HepG2 (cell line): ENCODE data around the gene EIF4E1B. TPM values are rescaled to one million over a fixed set of nuclear protein-coding genes. Genes with fewer than 3 reads are reported as not detected.

Experiments
- BORCS8-MEF2B ChIP-seq: sonication (generic); formaldehyde crosslinking; IDR thresholded peaks from 2 replicates; pipeline ENCODE4 v1.8.0; 2022; ENCODE audit warnings: mild to moderate bottlenecking, missing genetic modification reagents
- DR1 ChIP-seq: sonication (generic); formaldehyde crosslinking; IDR thresholded peaks from 2 replicates; pipeline ENCODE4 v1.8.0; 2021; ENCODE audit warnings: mild to moderate bottlenecking, missing genetic modification reagents, inconsistent platforms
- EEA1 ChIP-seq: sonication (generic); formaldehyde crosslinking; IDR thresholded peaks from 2 replicates; pipeline ENCODE4 v1.5.1; 2020; ENCODE audit warnings: mild to moderate bottlenecking, missing genetic modification reagents, borderline replicate concordance
- FOSL1 ChIP-seq: sonication (generic); formaldehyde crosslinking; IDR thresholded peaks from 2 replicates; pipeline ENCODE4 v1.9.0; 2021; ENCODE audit warnings: missing genetic modification reagents, borderline replicate concordance
- GABPB1 ChIP-seq: IDR thresholded peaks from 2 replicates; pipeline ENCODE4 v1.6.1; 2016; ENCODE audit warnings: mild to moderate bottlenecking, missing genetic modification reagents, moderate library complexity, missing compliant biosample characterization
- KLF9 ChIP-seq: IDR thresholded peaks from 2 replicates; pipeline ENCODE4 v1.6.1; 2016; ENCODE audit warnings: low read depth
- MAFF ChIP-seq: IDR thresholded peaks from 2 replicates; pipeline ENCODE4 v1.6.1; 2011; ENCODE audit warnings: low read depth, low read length, improper control_type of control experiment
- NBN ChIP-seq: fragments of 450-650 bp; conservative IDR thresholded peaks from 2 replicates; pipeline ENCODE4 v1.6.1; 2017
- NR2F2 ChIP-seq: IDR thresholded peaks from 2 replicates; pipeline ENCODE4 v1.6.1; 2012; ENCODE audit warnings: low read depth, inconsistent platforms, borderline replicate concordance
- NR2F6 ChIP-seq, 2 experiments: IDR thresholded peaks; 2 replicates each; pipeline ENCODE4 v1.6.1; 2016; ENCODE audit warnings: antibody characterized with exemption in 1 of 2, mild to moderate bottlenecking in 1 of 2
- PHF21A ChIP-seq: sonication (generic); formaldehyde crosslinking; IDR thresholded peaks from 2 replicates; pipeline ENCODE4 v1.5.0; 2020; ENCODE audit warnings: mild to moderate bottlenecking, missing genetic modification reagents
- SAFB2 ChIP-seq: sonication (generic); formaldehyde crosslinking; IDR thresholded peaks from 2 replicates; pipeline ENCODE4 v1.5.1; 2020; ENCODE audit warnings: missing genetic modification reagents, low read depth, mild to moderate bottlenecking, borderline replicate concordance
- ZFP41 ChIP-seq: sonication (generic); formaldehyde crosslinking; IDR thresholded peaks from 2 replicates; pipeline ENCODE4 v1.4.0; 2020; ENCODE audit warnings: mild to moderate bottlenecking, missing genetic modification reagents, borderline replicate concordance
- ZNF18 ChIP-seq: sonication (generic); formaldehyde crosslinking; IDR thresholded peaks from 2 replicates; pipeline ENCODE4 v1.8.0; 2022; ENCODE audit warnings: mild to moderate bottlenecking, missing genetic modification reagents; ENCODE audit not compliant: insufficient replicate concordance
- ZNF333 ChIP-seq: sonication (generic); formaldehyde crosslinking; IDR thresholded peaks from 2 replicates; pipeline ENCODE4 v1.4.0; 2020; ENCODE audit warnings: mild to moderate bottlenecking, missing genetic modification reagents, borderline replicate concordance
- ZNF33B ChIP-seq: sonication (generic); formaldehyde crosslinking; IDR thresholded peaks from 2 replicates; pipeline ENCODE4 v1.5.1; 2020; ENCODE audit warnings: mild to moderate bottlenecking, missing genetic modification reagents
- ZNF367 ChIP-seq: sonication (generic); formaldehyde crosslinking; IDR thresholded peaks from 2 replicates; pipeline ENCODE4 v1.4.0; 2020; ENCODE audit warnings: missing genetic modification reagents, borderline replicate concordance
- ZNF460 ChIP-seq: sonication (generic); formaldehyde crosslinking; IDR thresholded peaks from 2 replicates; pipeline ENCODE4 v1.5.1; 2020; ENCODE audit warnings: missing genetic modification reagents, mild to moderate bottlenecking, borderline replicate concordance
- polyA plus RNA-seq, 8 experiments: library from polyadenylated mRNA; depleted of rRNA in 3 of 8; stranded (reverse) in 7 of 8; unstranded in 1 of 8; fragments of >200 nt; fragmentation: Illumina TruSeq in 4 of 8; extraction: Trizol in 4 of 8; gene quantifications; 2 replicates each; pipeline versions ENCODE4 v1.2.1 to v1.2.3, GENCODE V29; 2011 to 2016; ENCODE audit warnings: low read depth in 4 of 8, missing spikeins in 1 of 8, mixed read lengths in 1 of 8; ENCODE audit not compliant: insufficient read depth in 1 of 8
- total RNA-seq, 5 experiments: library from RNA; depleted of rRNA; stranded (reverse); fragments of >200 nt; fragmentation: Illumina TruSeq; extraction: Trizol; gene quantifications; 2 replicates each; pipeline ENCODE4 v1.2.3, GENCODE V29; 2016; ENCODE audit warnings: low read depth in 1 of 5
- TF ChIP-seq, protein P1 (sequence below): sonication (generic); formaldehyde crosslinking; IDR thresholded peaks from 2 replicates; pipeline ENCODE4 v1.5.0; 2020; ENCODE audit warnings: mild to moderate bottlenecking, missing genetic modification reagents
- TF ChIP-seq, protein P2 (sequence below): IDR thresholded peaks from 2 replicates; pipeline ENCODE4 v1.6.1; 2016; ENCODE audit warnings: missing biosample characterization, missing genetic modification reagents, low read depth
- TF ChIP-seq, protein P3 (sequence below): IDR thresholded peaks from 2 replicates; pipeline ENCODE4 v1.6.1; 2016; ENCODE audit warnings: mild to moderate bottlenecking, missing biosample characterization, missing genetic modification reagents
- TF ChIP-seq, protein P4 (sequence below): sonication (generic); formaldehyde crosslinking; IDR thresholded peaks from 2 replicates; pipeline ENCODE4 v1.4.0; 2020; ENCODE audit warnings: mild to moderate bottlenecking, missing genetic modification reagents
- TF ChIP-seq, protein P5 (sequence below): sonication (generic); formaldehyde crosslinking; IDR thresholded peaks from 2 replicates; pipeline ENCODE4 v1.4.0; 2020; ENCODE audit warnings: mild to moderate bottlenecking, missing genetic modification reagents

The EIF4E1B gene
- total and polyA plus RNA-seq, 2 of the 13 experiments (the other 11 are each of a cell fraction or from before 2014, with no cell fraction given): not detected

DNA sequence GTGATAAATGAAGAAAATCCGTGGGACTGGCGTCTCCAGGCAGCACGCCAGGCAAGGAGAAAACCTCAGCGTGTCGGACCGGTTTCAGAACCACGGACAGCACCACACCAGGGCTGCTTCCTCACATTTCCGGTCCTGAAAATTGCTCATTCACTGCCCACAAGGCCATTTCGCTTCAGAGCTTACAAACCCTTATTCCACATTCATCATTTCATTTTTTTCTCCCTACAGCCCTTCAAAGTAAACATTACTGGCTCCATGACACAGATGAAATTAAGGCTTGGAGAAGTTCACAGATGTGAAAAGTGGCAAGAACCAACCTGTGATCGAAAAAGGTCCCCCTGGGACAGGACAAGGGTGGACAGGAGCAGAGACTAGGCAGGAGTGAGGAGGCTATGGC is 19.0 kb upstream of the EIF4E1B start (continued):
- TF ChIP-seq, protein P1, sequence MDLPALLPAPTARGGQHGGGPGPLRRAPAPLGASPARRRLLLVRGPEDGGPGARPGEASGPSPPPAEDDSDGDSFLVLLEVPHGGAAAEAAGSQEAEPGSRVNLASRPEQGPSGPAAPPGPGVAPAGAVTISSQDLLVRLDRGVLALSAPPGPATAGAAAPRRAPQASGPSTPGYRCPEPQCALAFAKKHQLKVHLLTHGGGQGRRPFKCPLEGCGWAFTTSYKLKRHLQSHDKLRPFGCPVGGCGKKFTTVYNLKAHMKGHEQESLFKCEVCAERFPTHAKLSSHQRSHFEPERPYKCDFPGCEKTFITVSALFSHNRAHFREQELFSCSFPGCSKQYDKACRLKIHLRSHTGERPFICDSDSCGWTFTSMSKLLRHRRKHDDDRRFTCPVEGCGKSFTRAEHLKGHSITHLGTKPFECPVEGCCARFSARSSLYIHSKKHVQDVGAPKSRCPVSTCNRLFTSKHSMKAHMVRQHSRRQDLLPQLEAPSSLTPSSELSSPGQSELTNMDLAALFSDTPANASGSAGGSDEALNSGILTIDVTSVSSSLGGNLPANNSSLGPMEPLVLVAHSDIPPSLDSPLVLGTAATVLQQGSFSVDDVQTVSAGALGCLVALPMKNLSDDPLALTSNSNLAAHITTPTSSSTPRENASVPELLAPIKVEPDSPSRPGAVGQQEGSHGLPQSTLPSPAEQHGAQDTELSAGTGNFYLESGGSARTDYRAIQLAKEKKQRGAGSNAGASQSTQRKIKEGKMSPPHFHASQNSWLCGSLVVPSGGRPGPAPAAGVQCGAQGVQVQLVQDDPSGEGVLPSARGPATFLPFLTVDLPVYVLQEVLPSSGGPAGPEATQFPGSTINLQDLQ (CRISPR knock-in tag): no peak
- no peak for TF ChIP-seq ZFP41 (CRISPR knock-in tag)
- TF ChIP-seq NR2F6 (IDR thresholded peaks at IDR 0.05): no peak
- peak; percentile 31; the same call in 1 of the 2 replicates for TF ChIP-seq NR2F6 (CRISPR knock-in tag; IDR thresholded peaks at IDR 0.05)
- peak; percentile 87 for TF ChIP-seq BORCS8-MEF2B
- no peak for TF ChIP-seq PHF21A
- TF ChIP-seq FOSL1: no peak
- TF ChIP-seq ZNF460 (CRISPR knock-in tag): no peak
- TF ChIP-seq ZNF18 (CRISPR knock-in tag): peak; percentile 36
- TF ChIP-seq, protein P2, sequence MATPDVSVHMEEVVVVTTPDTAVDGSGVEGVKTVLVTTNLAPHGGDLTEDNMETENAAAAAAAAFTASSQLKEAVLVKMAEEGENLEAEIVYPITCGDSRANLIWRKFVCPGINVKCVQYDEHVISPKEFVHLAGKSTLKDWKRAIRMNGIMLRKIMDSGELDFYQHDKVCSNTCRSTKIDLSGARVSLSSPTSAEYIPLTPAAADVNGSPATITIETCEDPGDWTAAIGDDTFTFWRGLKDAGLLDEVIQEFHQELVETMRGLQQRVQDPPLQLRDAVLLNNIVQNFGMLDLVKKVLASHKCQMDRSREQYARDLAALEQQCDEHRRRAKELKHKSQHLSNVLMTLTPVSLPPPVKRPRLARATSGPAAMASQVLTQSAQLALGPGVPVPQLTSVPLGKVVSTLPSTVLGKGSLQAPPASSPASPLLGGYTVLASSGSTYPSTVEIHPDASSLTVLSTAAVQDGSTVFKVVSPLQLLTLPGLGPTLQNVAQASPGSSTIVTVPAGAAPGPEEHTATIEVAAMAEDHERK (CRISPR knock-in tag): no peak
- no peak for TF ChIP-seq ZNF33B (CRISPR knock-in tag)
- peak; percentile 77 for TF ChIP-seq GABPB1
- no peak for TF ChIP-seq EEA1 (CRISPR knock-in tag)
- TF ChIP-seq NBN: no peak
- TF ChIP-seq, protein P3, sequence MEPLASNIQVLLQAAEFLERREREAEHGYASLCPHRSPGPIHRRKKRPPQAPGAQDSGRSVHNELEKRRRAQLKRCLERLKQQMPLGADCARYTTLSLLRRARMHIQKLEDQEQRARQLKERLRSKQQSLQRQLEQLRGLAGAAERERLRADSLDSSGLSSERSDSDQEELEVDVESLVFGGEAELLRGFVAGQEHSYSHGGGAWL (CRISPR knock-in tag): peak; percentile 66; the same call in 1 of the 2 replicates
- TF ChIP-seq ZNF367 (CRISPR knock-in tag): 0 out of 2 replicates have a peak, but pooled peaks have one; percentile 40
- TF ChIP-seq, protein P4, sequence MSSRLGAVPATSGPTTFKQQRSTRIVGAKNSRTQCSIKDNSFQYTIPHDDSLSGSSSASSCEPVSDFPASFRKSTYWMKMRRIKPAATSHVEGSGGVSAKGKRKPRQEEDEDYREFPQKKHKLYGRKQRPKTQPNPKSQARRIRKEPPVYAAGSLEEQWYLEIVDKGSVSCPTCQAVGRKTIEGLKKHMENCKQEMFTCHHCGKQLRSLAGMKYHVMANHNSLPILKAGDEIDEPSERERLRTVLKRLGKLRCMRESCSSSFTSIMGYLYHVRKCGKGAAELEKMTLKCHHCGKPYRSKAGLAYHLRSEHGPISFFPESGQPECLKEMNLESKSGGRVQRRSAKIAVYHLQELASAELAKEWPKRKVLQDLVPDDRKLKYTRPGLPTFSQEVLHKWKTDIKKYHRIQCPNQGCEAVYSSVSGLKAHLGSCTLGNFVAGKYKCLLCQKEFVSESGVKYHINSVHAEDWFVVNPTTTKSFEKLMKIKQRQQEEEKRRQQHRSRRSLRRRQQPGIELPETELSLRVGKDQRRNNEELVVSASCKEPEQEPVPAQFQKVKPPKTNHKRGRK (CRISPR knock-in tag): no peak
- TF ChIP-seq, protein P5, sequence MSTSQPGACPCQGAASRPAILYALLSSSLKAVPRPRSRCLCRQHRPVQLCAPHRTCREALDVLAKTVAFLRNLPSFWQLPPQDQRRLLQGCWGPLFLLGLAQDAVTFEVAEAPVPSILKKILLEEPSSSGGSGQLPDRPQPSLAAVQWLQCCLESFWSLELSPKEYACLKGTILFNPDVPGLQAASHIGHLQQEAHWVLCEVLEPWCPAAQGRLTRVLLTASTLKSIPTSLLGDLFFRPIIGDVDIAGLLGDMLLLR (CRISPR knock-in tag): no peak
- TF ChIP-seq NR2F2: no peak
- TF ChIP-seq MAFF: no peak
- TF ChIP-seq ZNF333 (CRISPR knock-in tag): no peak; the same call in 1 of the 2 replicates
- TF ChIP-seq SAFB2: no peak
- peak; percentile 40; the same call in 1 of the 2 replicates for TF ChIP-seq KLF9 (CRISPR knock-in tag)
- no peak for TF ChIP-seq DR1
